Measurements from ENCODE around the gene MALT1.
"Not testable (repeated sequence)": the region's sequence is repeated elsewhere in the genome, so short reads cannot be mapped to it uniquely, and the experiment has no call there.

DNA sequence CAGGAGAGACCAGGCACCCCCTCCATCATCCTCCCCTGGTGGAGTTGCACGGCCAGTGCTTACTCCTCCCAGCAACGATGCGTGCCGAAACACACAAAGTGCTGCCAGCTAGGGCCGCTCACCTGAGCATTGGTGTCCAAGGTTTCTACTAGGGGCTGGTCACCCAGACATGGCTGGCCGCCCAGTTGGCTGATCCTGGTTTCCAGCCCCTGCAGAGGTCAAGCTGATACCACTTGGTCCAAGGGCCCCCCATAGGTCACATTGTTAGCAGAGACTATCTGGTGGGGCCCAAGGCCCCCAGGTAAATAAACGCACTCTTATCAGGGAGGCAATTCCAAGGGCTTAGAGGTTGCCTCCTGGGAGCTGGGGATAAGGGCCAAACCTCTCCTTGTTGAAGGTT is 86.1 kb downstream of the MALT1 start:
- TF ChIP-seq, protein P1, sequence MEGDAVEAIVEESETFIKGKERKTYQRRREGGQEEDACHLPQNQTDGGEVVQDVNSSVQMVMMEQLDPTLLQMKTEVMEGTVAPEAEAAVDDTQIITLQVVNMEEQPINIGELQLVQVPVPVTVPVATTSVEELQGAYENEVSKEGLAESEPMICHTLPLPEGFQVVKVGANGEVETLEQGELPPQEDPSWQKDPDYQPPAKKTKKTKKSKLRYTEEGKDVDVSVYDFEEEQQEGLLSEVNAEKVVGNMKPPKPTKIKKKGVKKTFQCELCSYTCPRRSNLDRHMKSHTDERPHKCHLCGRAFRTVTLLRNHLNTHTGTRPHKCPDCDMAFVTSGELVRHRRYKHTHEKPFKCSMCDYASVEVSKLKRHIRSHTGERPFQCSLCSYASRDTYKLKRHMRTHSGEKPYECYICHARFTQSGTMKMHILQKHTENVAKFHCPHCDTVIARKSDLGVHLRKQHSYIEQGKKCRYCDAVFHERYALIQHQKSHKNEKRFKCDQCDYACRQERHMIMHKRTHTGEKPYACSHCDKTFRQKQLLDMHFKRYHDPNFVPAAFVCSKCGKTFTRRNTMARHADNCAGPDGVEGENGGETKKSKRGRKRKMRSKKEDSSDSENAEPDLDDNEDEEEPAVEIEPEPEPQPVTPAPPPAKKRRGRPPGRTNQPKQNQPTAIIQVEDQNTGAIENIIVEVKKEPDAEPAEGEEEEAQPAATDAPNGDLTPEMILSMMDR (IDR thresholded peaks at IDR 0.05): not testable (repeated sequence)
- not testable (repeated sequence) for TF ChIP-seq POLR2A (IDR thresholded peaks at IDR 0.05)
